Mesendoderm (in vitro differentiated cells): Measurements from ENCODE around the gene CCDC28B.
"Not testable (repeated sequence)": the region's sequence is repeated elsewhere in the genome, so short reads cannot be mapped to it uniquely, and the experiment has no call there.

ENCODE experiments used
- DNase-seq: peaks from one replicate; pipeline ENCODE4 v3.0.0; 2013
- H2AK5ac ChIP-seq: 2 replicates; pipeline ENCODE4 v1.6.1; 2013; ENCODE audit warnings: low read length, inconsistent platforms
- H2BK120ac ChIP-seq: 2 replicates; pipeline ENCODE4 v1.6.1; 2013; ENCODE audit warnings: low read depth, mild to moderate bottlenecking, low read length, moderate library complexity, mixed read lengths
- H2BK15ac ChIP-seq: replicated peaks from 2 replicates; pipeline ENCODE4 v1.6.1; 2013; ENCODE audit warnings: low read depth, mild to moderate bottlenecking, moderate library complexity
- H2BK5ac ChIP-seq: 2 replicates; pipeline ENCODE4 v1.6.1; 2013; ENCODE audit warnings: low read length, inconsistent platforms
- H3K18ac ChIP-seq: 2 replicates; pipeline ENCODE4 v1.6.1; 2013; ENCODE audit warnings: mild to moderate bottlenecking, low read length, mixed read lengths
- H3K23ac ChIP-seq: one replicate; pipeline ENCODE4 v1.6.1; 2013; ENCODE audit warnings: low read length
- H3K27ac ChIP-seq: 2 replicates; pipeline ENCODE4 v1.5.1; 2013; ENCODE audit warnings: low read depth, mild to moderate bottlenecking, inconsistent platforms, low read length, moderate library complexity
- H3K27me3 ChIP-seq: 2 replicates; pipeline ENCODE4 v1.6.1; 2013; ENCODE audit warnings: low read length, control low read depth, mild to moderate bottlenecking, inconsistent platforms; ENCODE audit not compliant: insufficient read depth, poor library complexity
- H3K36me3 ChIP-seq: 2 replicates; pipeline ENCODE4 v1.6.1; 2013; ENCODE audit warnings: low read length, inconsistent platforms; ENCODE audit not compliant: control insufficient read depth, insufficient read depth
- H3K4ac ChIP-seq: one replicate; pipeline ENCODE4 v1.6.1; 2013; ENCODE audit warnings: low read depth, mild to moderate bottlenecking, low read length, moderate library complexity
- H3K4me1 ChIP-seq: 2 replicates; pipeline ENCODE4 v1.6.1; 2013; ENCODE audit warnings: low read depth, low read length, inconsistent platforms; ENCODE audit not compliant: control insufficient read depth
- H3K4me2 ChIP-seq: 2 replicates; pipeline ENCODE4 v1.6.1; 2013; ENCODE audit warnings: low read length
- H3K4me3 ChIP-seq: 2 replicates; pipeline ENCODE4 v1.5.1; 2013; ENCODE audit warnings: mild to moderate bottlenecking, low read length
- H3K56ac ChIP-seq: one replicate; pipeline ENCODE4 v1.6.1; 2013; ENCODE audit warnings: low read length
- H3K79me1 ChIP-seq: 2 replicates; pipeline ENCODE4 v1.6.1; 2013; ENCODE audit warnings: low read length, inconsistent platforms
- H3K79me2 ChIP-seq: 2 replicates; pipeline ENCODE4 v1.6.1; 2013; ENCODE audit warnings: mild to moderate bottlenecking, low read length; ENCODE audit not compliant: control insufficient read depth, insufficient read depth
- H3K9ac ChIP-seq: 2 replicates; pipeline ENCODE4 v1.6.1; 2013; ENCODE audit warnings: low read length, inconsistent platforms
- H4K5ac ChIP-seq: one replicate; pipeline ENCODE4 v1.6.1; 2013; ENCODE audit warnings: low read length
- H4K8ac ChIP-seq: one replicate; pipeline ENCODE4 v1.6.1; 2013; ENCODE audit warnings: low read depth, mild to moderate bottlenecking, control low read depth, low read length, moderate library complexity
- WGBS: extraction: QIAGEN DNeasy Blood & Tissue Kit; methylation state at CpG from one replicate; pipeline ENCODE4 v1.1.7; 2013; ENCODE audit warnings: low lambda C conversion rate, missing lambda C conversion rate; ENCODE audit not compliant: insufficient coverage; ENCODE audit errors: extremely low coverage; 5-methylcytosine and 5-hydroxymethylcytosine counted together

CCDC28B gene

DNA sequence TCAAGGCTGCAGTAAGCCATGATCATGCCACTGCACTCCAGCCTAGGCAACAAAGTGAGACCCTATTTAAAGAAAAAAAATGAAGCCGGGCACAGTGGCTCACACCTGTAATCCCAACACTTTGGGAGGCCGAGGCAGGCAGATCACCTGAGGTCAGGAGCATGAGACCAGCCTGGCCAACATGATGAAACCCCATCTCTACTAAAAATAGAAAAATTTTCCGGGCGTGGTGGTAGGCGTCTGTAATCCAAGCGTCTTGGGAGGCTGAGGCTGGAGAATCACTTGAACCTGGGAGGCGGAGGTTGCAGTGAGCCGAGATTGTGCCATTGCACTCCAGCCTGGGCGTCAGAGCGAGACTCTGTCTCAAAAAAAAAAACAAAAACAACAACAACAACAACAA lies 34.8 kb upstream of the CCDC28B start:
- H3K4me2 ChIP-seq, H3K36me3 ChIP-seq, H3K18ac ChIP-seq, H3K23ac ChIP-seq, H3K4ac ChIP-seq, H2BK15ac ChIP-seq, DNase-seq, H3K4me3 ChIP-seq, H3K27ac ChIP-seq, H3K27me3 ChIP-seq, H2BK5ac ChIP-seq, H2AK5ac ChIP-seq, H3K56ac ChIP-seq, H3K79me1 ChIP-seq, H3K79me2 ChIP-seq, H4K5ac ChIP-seq, H2BK120ac ChIP-seq, H3K9ac ChIP-seq, H4K8ac ChIP-seq, H3K4me1 ChIP-seq: not testable (repeated sequence)
- no CpG with 5 or more reads among the region's 10 CpGs for WGBS

DNA sequence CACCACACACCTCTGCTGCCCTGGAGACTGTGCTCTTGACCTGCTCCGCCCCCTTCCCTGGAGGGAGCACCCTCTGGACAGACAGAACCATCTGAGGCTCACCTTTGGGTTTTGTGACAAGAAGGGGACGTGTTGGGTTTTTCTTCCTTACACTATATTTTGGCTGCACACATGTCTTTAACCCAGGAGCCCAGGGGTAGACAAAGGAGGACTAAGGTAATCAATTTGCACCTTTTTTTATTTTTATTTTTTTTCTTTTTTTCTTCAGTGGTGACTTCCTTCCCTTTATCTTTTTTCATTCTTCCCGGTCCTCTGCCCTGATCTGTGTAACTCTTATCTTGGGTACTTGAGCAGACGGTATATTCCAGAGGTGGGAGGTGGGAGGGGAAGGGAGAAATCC lies 29.4 kb upstream of the CCDC28B start:
- Histone ChIP-seq H2AK5ac (no peak overlapping the region), H4K8ac (no peak overlapping the region), H3K4ac (no peak overlapping the region), H3K4me3 (no peak overlapping the region), H3K23ac (no peak overlapping the region), H3K79me2 (no peaks in the 10 kb centered on the region), H3K4me1 (no peaks in the 10 kb centered on the region), H2BK15ac (no peak overlapping the region), H3K9ac (no peak overlapping the region), H3K18ac (no peak overlapping the region), H3K4me2 (no peak overlapping the region), H3K27me3 (no peaks in the 10 kb centered on the region), H3K79me1 (no peaks in the 10 kb centered on the region), H3K36me3 (peaks cover 3% of the 10 kb centered on the region), H3K27ac (no peak overlapping the region), H2BK120ac (no peak overlapping the region), H3K56ac (no peak overlapping the region), H2BK5ac (no peak overlapping the region), H4K5ac (no peak overlapping the region)
- WGBS = no CpG with 5 or more reads among the region's 4 CpGs
- DNase-seq = no peak

DNA sequence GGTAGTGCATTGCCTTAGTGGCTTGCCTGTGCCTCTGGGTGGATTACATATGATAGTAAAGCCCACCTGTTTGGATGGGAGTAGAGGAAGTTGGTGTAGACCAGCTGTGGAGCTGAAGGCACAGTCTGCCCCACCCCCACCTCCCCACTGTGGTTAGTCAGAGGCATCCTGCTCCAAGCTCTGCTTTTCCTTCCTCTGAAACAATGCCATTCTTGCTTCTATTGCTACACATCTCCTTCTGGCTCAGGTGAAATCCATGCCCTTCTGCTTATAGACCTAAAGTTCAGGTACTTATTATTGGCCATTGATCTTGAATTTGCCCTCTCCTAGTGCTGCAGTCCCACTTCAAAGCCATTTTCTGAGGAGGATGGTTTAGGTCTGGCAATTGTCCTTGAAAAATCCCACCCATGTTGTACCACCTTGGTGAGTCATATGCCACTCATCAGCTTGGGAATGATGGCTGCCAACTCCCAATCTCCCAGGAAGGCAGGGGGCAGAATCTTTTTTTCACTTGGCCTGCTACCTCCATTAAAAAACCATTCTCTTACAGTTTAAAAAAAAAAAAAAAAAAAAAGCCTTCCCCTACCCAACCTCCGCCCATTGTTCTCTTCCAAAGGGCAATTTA lies 27.7 kb upstream of the CCDC28B start:
- Histone ChIP-seq H3K4ac (no peak overlapping the region), H3K4me1 (no peaks in the 10 kb centered on the region), H3K36me3 (peaks cover 2% of the 10 kb centered on the region), H4K5ac (no peak overlapping the region), H3K9ac (no peak overlapping the region), H3K23ac (no peak overlapping the region), H3K79me2 (no peaks in the 10 kb centered on the region), H3K27ac (no peak overlapping the region), H3K18ac (no peak overlapping the region), H3K4me3 (no peak overlapping the region), H3K79me1 (no peaks in the 10 kb centered on the region), H2BK5ac (no peak overlapping the region), H4K8ac (no peak overlapping the region), H2BK15ac (no peak overlapping the region), H3K4me2 (no peak overlapping the region), H2AK5ac (no peak overlapping the region), H3K56ac (no peak overlapping the region), H3K27me3 (no peaks in the 10 kb centered on the region), H2BK120ac (no peak overlapping the region)
- no CpG with 5 or more reads among the region's 1 CpG for WGBS
- DNase-seq = no peak

DNA sequence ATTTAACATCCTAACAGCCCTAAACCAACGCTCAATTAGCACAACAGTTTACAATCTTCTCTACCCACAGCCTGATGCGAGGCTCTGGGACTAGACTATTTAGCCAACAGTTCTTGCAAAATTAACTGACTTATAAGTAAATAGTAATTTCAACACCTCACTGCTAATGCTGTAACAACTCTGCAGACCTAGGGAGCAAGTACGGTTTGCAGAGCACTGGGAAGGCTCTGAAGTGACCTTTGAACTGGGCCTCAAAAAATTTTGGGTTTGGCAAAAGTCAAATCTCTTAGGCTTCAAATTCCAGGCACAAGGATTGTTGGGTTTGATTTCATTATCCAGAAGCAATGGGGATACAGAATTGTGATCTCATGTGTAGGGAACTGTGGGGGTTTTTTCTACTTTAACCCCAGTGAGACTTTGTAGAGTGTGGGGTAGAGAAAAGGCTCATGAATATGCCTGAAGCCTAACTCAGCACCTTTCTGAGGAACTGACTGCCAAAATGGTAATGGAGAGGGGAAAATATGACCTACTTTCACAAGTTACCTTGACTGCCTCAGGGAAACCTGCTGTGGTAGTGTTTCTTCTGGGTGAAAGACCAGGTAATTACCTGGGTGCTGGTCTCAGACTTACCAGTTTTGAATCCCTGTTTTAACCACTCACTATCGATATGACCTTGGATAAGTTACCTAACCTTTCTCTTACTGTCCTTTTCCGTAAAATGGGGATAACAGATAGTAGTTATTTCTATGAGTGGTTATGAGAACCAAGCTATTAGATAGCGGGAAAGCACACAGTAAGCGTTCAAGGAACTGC lies 21.8 kb upstream of the CCDC28B start:
- Histone ChIP-seq H2BK15ac (no peak overlapping the region), H3K4me2 (peak overlapping the region; percentile 83), H3K79me2 (peaks cover 19% of the 10 kb centered on the region), H3K4me1 (peaks cover 9% of the 10 kb centered on the region), H3K56ac (peak overlapping the region; percentile 96), H3K36me3 (no peaks in the 10 kb centered on the region), H2AK5ac (no peak overlapping the region), H4K5ac (peak overlapping the region; percentile 21), H3K4ac (no peak overlapping the region), H3K27ac (peak overlapping the region; percentile 31), H3K23ac (no peak overlapping the region), H3K27me3 (no peaks in the 10 kb centered on the region), H3K18ac (no peak overlapping the region), H2BK5ac (no peak overlapping the region), H3K9ac (peak overlapping the region; percentile 89), H2BK120ac (no peak overlapping the region), H3K4me3 (no peak overlapping the region), H3K79me1 (peaks cover 15% of the 10 kb centered on the region), H4K8ac (peak overlapping the region; percentile 96)
- WGBS = no CpG with 5 or more reads among the region's 7 CpGs
- no peak for DNase-seq

DNA sequence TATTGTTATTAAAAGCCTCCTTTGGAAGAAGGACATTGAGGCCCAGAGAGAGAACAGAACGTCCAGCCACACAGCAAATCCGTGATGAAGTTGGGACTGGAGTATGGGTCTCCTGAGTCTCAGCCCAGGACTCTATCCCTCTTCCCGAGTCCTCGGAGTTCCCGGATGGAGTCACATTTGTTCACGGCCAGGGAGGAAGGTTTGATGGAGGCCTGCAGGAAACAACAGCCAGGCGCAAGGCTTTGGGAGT lies 21.3 kb upstream of the CCDC28B start:
- H3K79me2 ChIP-seq = peaks cover 21% of the 10 kb centered on the region
- H3K79me1 ChIP-seq = peaks cover 17% of the 10 kb centered on the region
- no peak overlapping the region for H2BK15ac ChIP-seq
- H3K23ac ChIP-seq = no peak overlapping the region
- H4K5ac ChIP-seq = no peak overlapping the region
- no peak overlapping the region for H3K4ac ChIP-seq
- peak overlapping the region; percentile 96 for H4K8ac ChIP-seq
- H2BK5ac ChIP-seq = peak overlapping the region; percentile 54
- peak overlapping the region; percentile 83 for H3K4me2 ChIP-seq
- no peak overlapping the region for H3K4me3 ChIP-seq
- no peaks in the 10 kb centered on the region for H3K27me3 ChIP-seq
- no peak for DNase-seq
- no peak overlapping the region for H2BK120ac ChIP-seq
- no CpG with 5 or more reads among the region's 7 CpGs for WGBS
- H3K18ac ChIP-seq = no peak overlapping the region
- peak overlapping the region; percentile 96 for H3K56ac ChIP-seq
- no peak overlapping the region for H2AK5ac ChIP-seq
- peaks cover 2% of the 10 kb centered on the region for H3K36me3 ChIP-seq
- H3K4me1 ChIP-seq = peaks cover 9% of the 10 kb centered on the region
- H3K27ac ChIP-seq = peak overlapping the region; percentile 52
- H3K9ac ChIP-seq = peak overlapping the region; percentile 89
